K562 (cell line): Measurements from ENCODE around the gene RNF11. TPM values are rescaled to one million over a fixed set of nuclear protein-coding genes. Genes with fewer than 3 reads are reported as not detected.

ENCODE experiments used
- ATAC-seq: fragments of 200-7000 bp; cut with Tn5 transposase; 3 replicates; pipeline ENCODE4 v1.9.1; 2020; ENCODE audit warnings: moderate library complexity
- BruUV-seq: library from RNA; stranded (reverse); fragments of 400-500 nt; replicated peaks from 2 replicates; lab custom pipeline; 2021; lab: Mats Ljungman, UMichigan
- CTCF ChIA-PET: fragments of 300-600 bp; formaldehyde crosslinking; extraction: SDS; loops from one replicate; lab custom pipeline; 2021; ENCODE audit warnings: low intra/inter-chr PET ratio; lab: Yijun Ruan, JAX
- POLR2A ChIA-PET: fragments of 300-600, 350-650 bp; sonication (Branson Sonifier 250); formaldehyde crosslinking; extraction: SDS; loops from one replicate; lab custom pipeline; 2021; ENCODE audit warnings: antibody characterized with exemption, inconsistent platforms; lab: Yijun Ruan, JAX
- DNase-seq, 4 experiments: peaks; one replicate each; pipeline versions ENCODE4 v3.0.0 to v3.0.0-alpha.2; 2011 to 2018; ENCODE audit warnings: low spot score in 3 of 4, mixed read lengths in 3 of 4; ENCODE audit errors: extremely low read depth in 1 of 4
- FAIRE-seq: peaks from 2 replicates; lab custom pipeline; 2011; peaks lifted over from hg19 to GRCh38; lab: Jason Lieb, UNC
- H2AFZ ChIP-seq: 2 replicates; pipeline ENCODE4 v1.6.0; 2011; ENCODE audit warnings: low read depth, low read length, control low read depth, inconsistent platforms
- H3K27ac ChIP-seq: fragments of 200-600 bp; 3 replicates; pipeline ENCODE4 v1.8.0; 2011; ENCODE audit warnings: low read depth, mild to moderate bottlenecking, control low read depth, inconsistent platforms, low read length, moderate library complexity, mixed read lengths; ENCODE audit errors: extremely low read depth
- H3K27me3 ChIP-seq, 2 experiments: fragments of 300-600 bp in 1 of 2; 2 replicates in 1 of 2; 3 replicates in 1 of 2; pipeline versions ENCODE4 v1.6.0 to v1.8.0; 2011; ENCODE audit warnings: inconsistent platforms in 2 of 2, low read length in 2 of 2, mild to moderate bottlenecking in 1 of 2, mixed read lengths in 1 of 2, moderate library complexity in 1 of 2; ENCODE audit not compliant: control insufficient read depth in 2 of 2, insufficient read depth in 2 of 2
- H3K36me3 ChIP-seq: fragments of 300-600 bp; 3 replicates; pipeline ENCODE4 v1.8.0; 2011; ENCODE audit warnings: mild to moderate bottlenecking, low read length, inconsistent platforms; ENCODE audit not compliant: control insufficient read depth, insufficient read depth
- H3K4me1 ChIP-seq, 2 experiments: fragments of 200-600 bp in 1 of 2; replicated peaks in 1 of 2; 2 replicates in 1 of 2; 3 replicates in 1 of 2; pipeline versions ENCODE4 v1.5.1 to v1.8.0; 2011; ENCODE audit warnings: inconsistent platforms in 2 of 2, low read length in 2 of 2, mild to moderate bottlenecking in 1 of 2, mixed read lengths in 1 of 2, moderate library complexity in 1 of 2; ENCODE audit not compliant: control insufficient read depth in 2 of 2, insufficient read depth in 2 of 2
- H3K4me2 ChIP-seq: 2 replicates; pipeline ENCODE4 v1.6.1; 2011; ENCODE audit warnings: low read length, control low read depth, inconsistent platforms, mixed read lengths; ENCODE audit not compliant: insufficient read depth
- H3K4me3 ChIP-seq: fragments of 200-600 bp; sonication (generic), shearing (Covaris generic); 2 replicates; pipeline ENCODE4 v1.5.1; 2016; ENCODE audit warnings: control low read depth, inconsistent platforms
- H3K79me2 ChIP-seq: fragments of 200-600 bp; 3 replicates; pipeline ENCODE4 v1.8.0; 2011; ENCODE audit warnings: low read length, inconsistent platforms; ENCODE audit not compliant: control insufficient read depth, insufficient read depth
- H3K9ac ChIP-seq, 2 experiments: 2 replicates each; pipeline versions ENCODE4 v1.6.0 to v1.6.1; 2011; ENCODE audit warnings: low read depth in 2 of 2, low read length in 2 of 2, control low read depth in 1 of 2, inconsistent platforms in 1 of 2, mild to moderate bottlenecking in 1 of 2, mixed read lengths in 1 of 2; ENCODE audit not compliant: insufficient read depth in 1 of 2
- H3K9me1 ChIP-seq: one replicate; pipeline ENCODE4 v1.6.0; 2011; ENCODE audit warnings: inconsistent platforms, mild to moderate bottlenecking, low read length, moderate library complexity; ENCODE audit not compliant: control insufficient read depth, insufficient read depth
- H3K9me3 ChIP-seq: replicated peaks from 2 replicates; pipeline ENCODE4 v1.5.1; 2011; ENCODE audit warnings: low read depth, low read length, inconsistent platforms; ENCODE audit not compliant: control insufficient read depth, insufficient read depth
- H4K20me1 ChIP-seq: replicated peaks from 2 replicates; pipeline ENCODE4 v1.6.1; 2011; ENCODE audit warnings: low read length, inconsistent platforms, mixed read lengths; ENCODE audit not compliant: control insufficient read depth, insufficient read depth
- GABPA ChIP-seq: fragments of 200-800 bp; sonication (Bioruptor generic); conservative IDR thresholded peaks from 2 replicates; pipeline ENCODE4 v1.6.1; 2016; ENCODE audit warnings: low read depth, missing genetic modification characterization, missing compliant biosample characterization
- NFIC ChIP-seq: fragments of 450-650 bp; IDR thresholded peaks from 2 replicates; pipeline ENCODE4 v1.6.1; 2017; ENCODE audit warnings: mild to moderate bottlenecking, inconsistent platforms
- PHF20 ChIP-seq: fragments of 450-650 bp; IDR thresholded peaks from 2 replicates; pipeline ENCODE4 v1.6.1; 2018; ENCODE audit not compliant: partially characterized antibody
- RAD21 ChIP-seq, 2 experiments: fragments of 250-450 bp in 1 of 2; fragments of 450-650 bp in 1 of 2; sonication (Bioruptor Pico) in 1 of 2; formaldehyde crosslinking in 1 of 2; IDR thresholded peaks in 1 of 2; conservative IDR thresholded peaks in 1 of 2; 2 replicates each; pipeline versions ENCODE4 v1.4.0 to v1.8.0; 2020 to 2022; ENCODE audit warnings: mild to moderate bottlenecking in 2 of 2, moderate library complexity in 1 of 2
- ZNF212 ChIP-seq: fragments of 450-650 bp; formaldehyde crosslinking; IDR thresholded peaks from 2 replicates; pipeline ENCODE4 v1.4.0; 2020; ENCODE audit warnings: mild to moderate bottlenecking
- WGBS: fragments of 100-300 bp; shearing (Covaris generic); methylation state at CpG from one replicate; pipeline ENCODE4 v1.1.6; 2016; ENCODE audit warnings: low coverage, mixed read lengths; ENCODE audit not compliant: insufficient coverage; ENCODE audit errors: missing lambda C conversion rate; 5-methylcytosine and 5-hydroxymethylcytosine counted together
- in situ Hi-C: fragments of 300-500 bp; cut with MboI; formaldehyde crosslinking; loops from 4 replicates; pipeline ENCODE4 v1.15.0; 2018; ENCODE audit warnings: inconsistent platforms, mixed read lengths
- intact Hi-C: fragments of 100-400 bp; cut with micrococcal nuclease; formaldehyde crosslinking; loops from 2 replicates; pipeline ENCODE4 v1.14.2; 2022
- polyA plus RNA-seq, 8 experiments: library from polyadenylated mRNA; depleted of rRNA in 4 of 8; stranded (reverse) in 5 of 8; unstranded in 3 of 8; fragments of >200 nt; fragmentation: Nextera tagmentation in 2 of 8; fragmentation: Illumina TruSeq in 1 of 8; extraction: Ambion mirVana in 2 of 8; extraction: Trizol in 1 of 8; gene quantifications; 2 replicates each; pipeline versions ENCODE4 v1.2.1 to v1.2.3, GENCODE V29; 2011 to 2014; ENCODE audit warnings: inconsistent platforms in 1 of 8, missing spikeins in 1 of 8
- total RNA-seq, 7 experiments: library from RNA; depleted of rRNA in 6 of 7; stranded (reverse); fragments of >200 nt in 6 of 7; fragmentation: Illumina TruSeq in 2 of 7; extraction: Trizol in 2 of 7; gene quantifications; 2 replicates each; pipeline versions ENCODE4 v1.2.1 to v1.2.3, GENCODE V29; 2011 to 2021; ENCODE audit warnings: low replicate concordance in 1 of 7

Gene RNF11
- total and polyA plus RNA-seq, 9 of the 15 experiments (the other 6 are each of a cell fraction or from before 2014, with no cell fraction given): 5.7 to 34.3 (median 23.1) TPM

DNA sequence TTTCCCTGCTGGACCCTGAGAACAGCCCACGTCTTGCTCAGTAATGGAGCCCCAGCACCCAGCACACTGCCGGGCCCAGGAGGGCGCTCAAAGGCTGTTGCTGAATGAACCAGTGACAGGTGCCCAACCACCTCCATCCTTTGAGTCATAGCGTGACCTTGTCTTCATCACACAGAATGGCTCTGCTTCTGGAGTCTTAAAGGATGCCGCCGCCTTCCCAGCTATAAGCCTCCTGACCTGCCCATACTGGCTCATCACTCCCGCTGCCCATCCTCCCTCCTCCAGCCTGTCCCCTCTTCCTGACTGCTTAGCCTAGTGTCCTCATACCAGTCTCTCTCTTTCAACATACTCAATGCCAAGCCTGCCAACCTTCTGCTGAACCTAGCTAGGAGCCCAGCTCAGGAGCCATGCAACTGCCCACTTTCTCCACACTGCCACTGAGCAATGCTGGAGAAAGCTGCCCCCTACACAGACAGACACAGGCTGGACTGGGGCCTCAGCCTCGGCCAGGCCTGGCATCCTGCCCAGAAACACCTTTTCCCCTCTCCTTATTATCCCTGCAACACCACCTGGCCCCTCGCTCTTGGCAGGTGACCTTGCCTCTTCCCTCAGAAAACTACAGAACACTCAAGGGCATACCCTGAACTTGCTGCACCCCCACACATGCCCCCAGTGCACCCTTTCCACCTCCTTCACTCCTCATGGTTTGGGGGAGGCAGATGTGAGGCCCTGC lies 80.2 kb downstream of the RNF11 start:
- Histone ChIP-seq H3K9ac (peak overlapping the region in 1 of 2 experiments; percentile 73; a peak in 2 of 4 replicates), H3K4me2 (no peak overlapping the region)
- in situ Hi-C loops (no loop called here), intact Hi-C loops (no loop called here)
- POLR2A ChIA-PET: interaction anchor here (1.3 to 1.8 kb wide), 2 partner anchors 10 to 13 kb away, joined by 3 to 5 read pairs; partner anchors contain the start of gene TTC39A
- TF ChIP-seq PHF20: no peak
- no peak for TF ChIP-seq GABPA
- no peak for TF ChIP-seq ZNF212 (CRISPR knock-in tag)
- peak; percentile 46; the same call in 1 of the 2 replicates for TF ChIP-seq NFIC
- peak in 1 of 2 experiments; percentile 16; a peak in 1 of 4 replicates for TF ChIP-seq RAD21 (CRISPR knock-in tag; conservative IDR thresholded peaks at IDR 0.05 in 1 of 2, IDR thresholded peaks at IDR 0.05 in 1 of 2)
- TF ChIP-seq, all 486 proteins: peak for 2
- H3K79me2 ChIP-seq: no peaks in the 10 kb centered on the region
- H3K4me3 ChIP-seq: no peak overlapping the region
- no peaks in the 10 kb centered on the region for H3K9me1 ChIP-seq
- DNase-seq: no peak
- FAIRE-seq: no peak
- no peak for ATAC-seq
- H3K27ac ChIP-seq: no peak overlapping the region
- WGBS: 63% methylated on average over 9 of the region's 9 CpGs
- no peaks in the 10 kb centered on the region for H4K20me1 ChIP-seq
- peaks cover 11 to 24% of the 10 kb centered on the region in 2 experiments; a peak in 4 of 5 replicates for H3K4me1 ChIP-seq
- H3K27me3 ChIP-seq: no peaks in the 10 kb centered on the region
- no peaks in the 10 kb centered on the region for H3K36me3 ChIP-seq
- CTCF ChIA-PET: no interaction called here
- no peak overlapping the region for H2AFZ ChIP-seq
- no TSS peak for BruUV-seq
- H3K9me3 ChIP-seq: no peaks in the 10 kb centered on the region
